ENCODE data around the gene PSMD10. TPM values are rescaled to one million over a fixed set of nuclear protein-coding genes. Genes with fewer than 3 reads are reported as not detected.

The PSMD10 gene
- total RNA-seq, 2 experiments from 2014 or later: 29.8 to 43.9 TPM

DNA sequence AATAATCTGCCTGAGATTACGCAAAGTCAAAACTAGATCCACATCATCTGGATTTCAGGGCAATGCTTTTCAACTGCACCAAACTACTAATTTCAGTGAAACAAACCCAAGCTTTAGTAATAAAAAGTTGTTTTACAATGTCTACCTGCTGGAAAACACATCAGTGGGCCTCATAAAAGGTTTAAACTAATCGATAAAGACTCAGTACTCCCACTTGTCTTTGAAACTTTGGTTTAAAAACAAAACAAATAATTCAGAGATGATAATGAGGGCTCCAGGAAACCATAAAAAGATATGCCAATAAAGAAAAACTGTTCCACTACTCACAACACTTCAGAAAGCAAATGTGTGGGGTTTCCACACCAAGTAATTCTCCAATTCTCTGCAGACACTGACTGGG is 10.2 kb downstream of the PSMD10 start:
- H3K79me2 ChIP-seq (ENCODE audit: insufficient read depth, low read depth, low read length): no peaks in the 10 kb centered on the region
- no TSS peak for BruUV-seq (replicated peaks)
- peaks cover 12% of the 10 kb centered on the region; the same call in 1 of the 2 replicates for H3K36me3 ChIP-seq (ENCODE audit: insufficient read depth, low read length)
- H4K20me1 ChIP-seq (ENCODE audit: insufficient read depth, low read length): no peaks in the 10 kb centered on the region
- no peak overlapping the region for H3K4me2 ChIP-seq (ENCODE audit: low read length)
- H3K27ac ChIP-seq (ENCODE audit: low read depth, low read length, poor library complexity, severe bottlenecking): no peak overlapping the region
- DNase-seq (ENCODE audit: low spot score): no peak
- intact Hi-C loops (cut with micrococcal nuclease; ENCODE audit: unreplicated experiment): no loop called here
- no peak overlapping the region for H2AFZ ChIP-seq (ENCODE audit: low read length)
- no peak overlapping the region for H3K4me3 ChIP-seq (ENCODE audit: low read depth, low read length, poor library complexity, severe bottlenecking)
- ChIA-PET CTCF (ENCODE audit: unreplicated experiment) (no interaction called here), POLR2A (no interaction called here)
- TF ChIP-seq CTCF (conservative IDR thresholded peaks at IDR 0.05; ENCODE audit: low read length) (no peak), EZH2phosphoT487 (IDR thresholded peaks at IDR 0.05; ENCODE audit: borderline replicate concordance, low read depth, low read length) (no peak)
- no peaks in the 10 kb centered on the region for H3K9me3 ChIP-seq (ENCODE audit: low read length)
- H3K9me2 ChIP-seq (ENCODE audit: insufficient read depth, low read length): no peaks in the 10 kb centered on the region
- H3K4me1 ChIP-seq (ENCODE audit: insufficient read depth, low read length, poor library complexity, severe bottlenecking): no peaks in the 10 kb centered on the region

DNA sequence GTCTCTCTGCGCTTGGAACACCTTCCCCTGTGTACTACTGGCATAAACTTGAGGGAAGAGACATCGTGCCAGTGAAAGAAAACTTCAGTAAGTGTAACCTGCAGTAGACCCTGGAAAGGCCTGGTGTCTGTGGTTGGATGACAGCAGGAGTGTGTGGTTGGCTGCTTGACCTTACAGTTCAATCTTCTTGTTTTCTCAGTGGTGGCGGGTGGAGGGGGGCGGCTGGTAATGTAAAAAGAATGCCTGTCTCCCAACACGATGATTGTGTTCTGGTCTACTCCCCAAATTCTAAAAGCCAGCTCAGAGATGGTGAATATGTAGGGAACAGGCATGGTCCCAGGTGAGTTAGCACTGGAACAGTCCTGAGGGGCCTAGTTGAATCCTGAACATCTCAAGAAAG is 18.6 kb downstream of the PSMD10 start:
- Histone ChIP-seq H3K27ac (ENCODE audit: low read depth, low read length, poor library complexity, severe bottlenecking) (no peak overlapping the region), H2AFZ (ENCODE audit: low read length) (no peak overlapping the region), H3K4me2 (ENCODE audit: low read length) (no peak overlapping the region), H3K4me1 (ENCODE audit: insufficient read depth, low read length, poor library complexity, severe bottlenecking) (no peaks in the 10 kb centered on the region), H3K36me3 (ENCODE audit: insufficient read depth, low read length) (no peaks in the 10 kb centered on the region), H3K9me2 (ENCODE audit: insufficient read depth, low read length) (no peaks in the 10 kb centered on the region), H3K79me2 (ENCODE audit: insufficient read depth, low read depth, low read length) (no peaks in the 10 kb centered on the region), H3K9me3 (ENCODE audit: low read length) (no peaks in the 10 kb centered on the region), H3K4me3 (ENCODE audit: low read depth, low read length, poor library complexity, severe bottlenecking) (no peak overlapping the region), H4K20me1 (ENCODE audit: insufficient read depth, low read length) (no peaks in the 10 kb centered on the region)
- ChIA-PET POLR2A (no interaction called here), CTCF (ENCODE audit: unreplicated experiment) (no interaction called here)
- intact Hi-C loops (cut with micrococcal nuclease; ENCODE audit: unreplicated experiment): loop anchor here (1.0 to 10.0 kb wide), 2 partner anchors 52 to 298 kb away; partner anchors contain the start of genes NCBP2L and TSC22D3
- no peak for TF ChIP-seq EZH2phosphoT487 (IDR thresholded peaks at IDR 0.05; ENCODE audit: borderline replicate concordance, low read depth, low read length)
- no peak for TF ChIP-seq CTCF (conservative IDR thresholded peaks at IDR 0.05; ENCODE audit: low read length)
- BruUV-seq (replicated peaks): no TSS peak
- no peak for DNase-seq (ENCODE audit: low spot score)

DNA sequence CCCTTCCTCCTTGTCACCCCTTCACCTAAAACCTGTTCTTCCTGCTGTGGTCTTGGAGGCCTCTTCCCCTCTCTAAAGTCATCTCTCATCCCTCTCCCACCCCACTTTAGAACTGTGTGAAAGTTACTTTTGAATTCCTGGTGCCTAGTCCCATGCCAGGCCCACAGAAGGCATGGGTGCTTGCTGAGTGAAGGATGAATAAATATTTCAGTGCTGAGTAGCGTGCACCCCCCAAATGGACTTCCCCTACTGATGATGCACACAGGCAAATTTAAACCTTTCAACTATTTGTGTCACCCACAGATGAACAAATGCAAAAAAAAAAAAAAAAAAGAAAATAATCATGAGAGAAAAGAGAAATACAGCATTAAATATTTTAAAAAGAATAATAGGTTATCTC is 19.8 kb downstream of the PSMD10 start:
- H3K4me1 ChIP-seq (ENCODE audit: insufficient read depth, low read length, poor library complexity, severe bottlenecking): no peaks in the 10 kb centered on the region
- DNase-seq (ENCODE audit: low spot score): no peak
- H3K79me2 ChIP-seq (ENCODE audit: insufficient read depth, low read depth, low read length): no peaks in the 10 kb centered on the region
- no peak overlapping the region for H3K27ac ChIP-seq (ENCODE audit: low read depth, low read length, poor library complexity, severe bottlenecking)
- H3K4me2 ChIP-seq (ENCODE audit: low read length): no peak overlapping the region
- no peaks in the 10 kb centered on the region for H3K36me3 ChIP-seq (ENCODE audit: insufficient read depth, low read length)
- no peak for TF ChIP-seq EZH2phosphoT487 (IDR thresholded peaks at IDR 0.05; ENCODE audit: borderline replicate concordance, low read depth, low read length)
- no peak for TF ChIP-seq CTCF (conservative IDR thresholded peaks at IDR 0.05; ENCODE audit: low read length)
- POLR2A ChIA-PET: interaction anchor here (0.6 kb wide), 1 partner anchor 96 kb away, joined by 3 read pairs; no protein-coding TSS in a partner anchor
- intact Hi-C loops (cut with micrococcal nuclease; ENCODE audit: unreplicated experiment): loop anchor here (10.0 kb wide), 1 partner anchor 297 kb away; the partner anchor contains the start of genes NCBP2L and TSC22D3
- BruUV-seq (replicated peaks): no TSS peak
- no peaks in the 10 kb centered on the region for H3K9me3 ChIP-seq (ENCODE audit: low read length)
- H3K9me2 ChIP-seq (ENCODE audit: insufficient read depth, low read length): no peaks in the 10 kb centered on the region
- no peaks in the 10 kb centered on the region for H4K20me1 ChIP-seq (ENCODE audit: insufficient read depth, low read length)
- CTCF ChIA-PET (ENCODE audit: unreplicated experiment): no interaction called here
- no peak overlapping the region for H3K4me3 ChIP-seq (ENCODE audit: low read depth, low read length, poor library complexity, severe bottlenecking)
- peak overlapping the region; percentile 54; the same call in 1 of the 2 replicates for H2AFZ ChIP-seq (ENCODE audit: low read length)
